ENCODE data around the gene SYT2. TPM values are rescaled to one million over a fixed set of nuclear protein-coding genes. Genes with fewer than 3 reads are reported as not detected.

Gene SYT2
- polyA plus RNA-seq, 1 of the 3 experiments (the other 2 are of a cell fraction), result 0.03 TPM

GRCh38 chr1:202564958-202565495 lies 145.2 kb downstream of the SYT2 start (continued):
- no peak for TF ChIP-seq CTCF (IDR thresholded peaks at IDR 0.05)
- TF ChIP-seq EZH2phosphoT487 (IDR thresholded peaks at IDR 0.05; ENCODE audit: borderline replicate concordance, low read depth), result no peak
- no peak for TF ChIP-seq FOXM1 (IDR thresholded peaks at IDR 0.05; ENCODE audit: low read depth)
- TF ChIP-seq CHD2 (IDR thresholded peaks at IDR 0.05; ENCODE audit: low read length, partially characterized antibody), result peak; percentile 23

GRCh38 chr1:202563818-202564217 lies 146.4 kb downstream of the SYT2 start:
- H3K36me3 ChIP-seq (replicated peaks in 1 of 2; ENCODE audit: control insufficient read depth in 1 of 2, insufficient read depth in 2 of 2, low read length in 1 of 2), result peaks cover 0 to 12% of the 10 kb centered on the region in 2 experiments
- H3K27me3 ChIP-seq (ENCODE audit: insufficient read depth), result no peaks in the 10 kb centered on the region
- no peak overlapping the region for H3K9ac ChIP-seq
- no peaks in the 10 kb centered on the region for H3K9me3 ChIP-seq
- DNase-seq, result no peak
- H3K4me2 ChIP-seq, result no peak overlapping the region
- H3K27ac ChIP-seq (ENCODE audit: low read depth in 2 of 2, low read length in 1 of 2), result no peak overlapping the region
- no peaks in the 10 kb centered on the region for H4K20me1 ChIP-seq (ENCODE audit: insufficient read depth)
- WGBS (ENCODE audit: low lambda C conversion rate), result 73% methylated on average over 1 of the region's 1 CpG
- peaks cover 5% of the 10 kb centered on the region for H3F3A ChIP-seq (replicated peaks; ENCODE audit: insufficient read depth)
- no peak for TF ChIP-seq EP300 (IDR thresholded peaks at IDR 0.05; ENCODE audit: borderline replicate concordance in 1 of 2, low read depth in 1 of 2, low read length in 1 of 2)
- TF ChIP-seq, protein P1, sequence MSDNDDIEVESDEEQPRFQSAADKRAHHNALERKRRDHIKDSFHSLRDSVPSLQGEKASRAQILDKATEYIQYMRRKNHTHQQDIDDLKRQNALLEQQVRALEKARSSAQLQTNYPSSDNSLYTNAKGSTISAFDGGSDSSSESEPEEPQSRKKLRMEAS (IDR thresholded peaks at IDR 0.05; ENCODE audit: low read depth), result no peak
- POLR2A ChIA-PET, result no interaction called here
- H3K79me2 ChIP-seq (ENCODE audit: insufficient read depth), result no peaks in the 10 kb centered on the region
- no peak overlapping the region for H3K4me3 ChIP-seq (ENCODE audit: low read depth in 2 of 2, low read length in 1 of 2)
- H3K9me2 ChIP-seq, result no peaks in the 10 kb centered on the region
- CTCF ChIA-PET, result interaction anchor here (0.6 to 2.6 kb wide), 4 partner anchors 11 to 156 kb away, joined by 3 to 14 read pairs (median 4); no protein-coding TSS in a partner anchor
- H2AFZ ChIP-seq (ENCODE audit: low read depth), result no peak overlapping the region
- H3K4me1 ChIP-seq (ENCODE audit: control insufficient read depth in 1 of 2, insufficient read depth in 2 of 2, low read depth in 1 of 2, low read length in 1 of 2), result peaks cover 23 to 36% of the 10 kb centered on the region in 2 experiments

GRCh38 chr1:202562444-202563060 lies 147.7 kb downstream of the SYT2 start:
- 95% methylated on average over 13 of the region's 13 CpGs for WGBS (ENCODE audit: low lambda C conversion rate)
- Histone ChIP-seq H3K4me1 (ENCODE audit: control insufficient read depth in 1 of 2, insufficient read depth in 2 of 2, low read depth in 1 of 2, low read length in 1 of 2) (peaks cover 11 to 28% of the 10 kb centered on the region in 2 experiments), H3K4me3 (ENCODE audit: low read depth in 2 of 2, low read length in 1 of 2) (no peak overlapping the region), H4K20me1 (ENCODE audit: insufficient read depth) (no peaks in the 10 kb centered on the region), H3K27ac (ENCODE audit: low read depth in 2 of 2, low read length in 1 of 2) (no peak overlapping the region), H3K4me2 (no peak overlapping the region), H3K9me3 (no peaks in the 10 kb centered on the region), H3K36me3 (replicated peaks in 1 of 2; ENCODE audit: control insufficient read depth in 1 of 2, insufficient read depth in 2 of 2, low read length in 1 of 2) (peaks cover 0 to 12% of the 10 kb centered on the region in 2 experiments), H3K9ac (no peak overlapping the region), H3K79me2 (ENCODE audit: insufficient read depth) (no peaks in the 10 kb centered on the region), H2AFZ (ENCODE audit: low read depth) (no peak overlapping the region), H3K27me3 (ENCODE audit: insufficient read depth) (no peaks in the 10 kb centered on the region), H3K9me2 (no peaks in the 10 kb centered on the region), H3F3A (replicated peaks; ENCODE audit: insufficient read depth) (no peaks in the 10 kb centered on the region)
- ChIA-PET CTCF (interaction anchor here (0.7 to 1.4 kb wide), 6 partner anchors 9 to 219 kb away, joined by 3 to 13 read pairs (median 3); no protein-coding TSS in a partner anchor), POLR2A (no interaction called here)
- TF ChIP-seq GATA2 (CRISPR knock-in tag; IDR thresholded peaks at IDR 0.05), result no peak
- TF ChIP-seq, protein P2, sequence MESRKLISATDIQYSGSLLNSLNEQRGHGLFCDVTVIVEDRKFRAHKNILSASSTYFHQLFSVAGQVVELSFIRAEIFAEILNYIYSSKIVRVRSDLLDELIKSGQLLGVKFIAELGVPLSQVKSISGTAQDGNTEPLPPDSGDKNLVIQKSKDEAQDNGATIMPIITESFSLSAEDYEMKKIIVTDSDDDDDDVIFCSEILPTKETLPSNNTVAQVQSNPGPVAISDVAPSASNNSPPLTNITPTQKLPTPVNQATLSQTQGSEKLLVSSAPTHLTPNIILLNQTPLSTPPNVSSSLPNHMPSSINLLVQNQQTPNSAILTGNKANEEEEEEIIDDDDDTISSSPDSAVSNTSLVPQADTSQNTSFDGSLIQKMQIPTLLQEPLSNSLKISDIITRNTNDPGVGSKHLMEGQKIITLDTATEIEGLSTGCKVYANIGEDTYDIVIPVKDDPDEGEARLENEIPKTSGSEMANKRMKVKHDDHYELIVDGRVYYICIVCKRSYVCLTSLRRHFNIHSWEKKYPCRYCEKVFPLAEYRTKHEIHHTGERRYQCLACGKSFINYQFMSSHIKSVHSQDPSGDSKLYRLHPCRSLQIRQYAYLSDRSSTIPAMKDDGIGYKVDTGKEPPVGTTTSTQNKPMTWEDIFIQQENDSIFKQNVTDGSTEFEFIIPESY (IDR thresholded peaks at IDR 0.05; ENCODE audit: borderline replicate concordance, low read depth), result no peak
- TF ChIP-seq FOSL2 (IDR thresholded peaks at IDR 0.05; ENCODE audit: borderline replicate concordance, low read depth), result no peak
- TF ChIP-seq SMC3 (IDR thresholded peaks at IDR 0.05; ENCODE audit: low read depth, low read length), result no peak
- no peak for TF ChIP-seq SIN3A (IDR thresholded peaks at IDR 0.05; ENCODE audit: borderline replicate concordance, low read depth, low read length)
- no peak for TF ChIP-seq RCOR1 (IDR thresholded peaks at IDR 0.05; ENCODE audit: low read length)
- no peak for TF ChIP-seq PBX3 (IDR thresholded peaks at IDR 0.05)
- TF ChIP-seq CHD2 (IDR thresholded peaks at IDR 0.05; ENCODE audit: low read length, partially characterized antibody), result no peak
- no peak for TF ChIP-seq ELF1 (IDR thresholded peaks at IDR 0.05)
- TF ChIP-seq MEF2A (IDR thresholded peaks at IDR 0.05; ENCODE audit: borderline replicate concordance, low read depth), result no peak
- no peak for TF ChIP-seq NRF1 (IDR thresholded peaks at IDR 0.05; ENCODE audit: low read depth, low read length)
- no peak for TF ChIP-seq EP300 (IDR thresholded peaks at IDR 0.05; ENCODE audit: borderline replicate concordance in 1 of 2, low read depth in 1 of 2, low read length in 1 of 2)
- TF ChIP-seq MXI1 (IDR thresholded peaks at IDR 0.05; ENCODE audit: low read depth, low read length), result no peak
- TF ChIP-seq TCF12 (IDR thresholded peaks at IDR 0.05), result no peak
- no peak for TF ChIP-seq NFIC (IDR thresholded peaks at IDR 0.05; ENCODE audit: borderline replicate concordance)
- no peak for TF ChIP-seq USF1 (IDR thresholded peaks at IDR 0.05; ENCODE audit: borderline replicate concordance, low read depth)
- no peak for DNase-seq

All from SK-N-SH (cell line).